Ishikawa (cell line): ENCODE data around the gene KIT.

ENCODE experiments used
- CEBPB ChIP-seq: IDR thresholded peaks from 2 replicates; pipeline ENCODE4 v1.6.1; 2012
- CREB1 ChIP-seq: IDR thresholded peaks from 2 replicates; pipeline ENCODE4 v1.6.1; 2012; ENCODE audit warnings: low read depth
- EGR1 ChIP-seq: IDR thresholded peaks from 2 replicates; pipeline ENCODE4 v1.6.1; 2012
- EP300 ChIP-seq: IDR thresholded peaks from 2 replicates; pipeline ENCODE4 v1.6.1; 2012; ENCODE audit warnings: borderline replicate concordance
- FOXM1 ChIP-seq: IDR thresholded peaks from 2 replicates; pipeline ENCODE4 v1.6.1; 2012; ENCODE audit warnings: low read depth, borderline replicate concordance
- MAX ChIP-seq: IDR thresholded peaks from 2 replicates; pipeline ENCODE4 v1.6.1; 2012
- NFIC ChIP-seq: IDR thresholded peaks from 2 replicates; pipeline ENCODE4 v1.6.1; 2012
- RAD21 ChIP-seq: IDR thresholded peaks from 2 replicates; pipeline ENCODE4 v1.6.1; 2012; ENCODE audit warnings: low read depth
- TAF1 ChIP-seq: IDR thresholded peaks from 2 replicates; pipeline ENCODE4 v1.6.1; 2012; ENCODE audit warnings: low read depth, mild to moderate bottlenecking
- TCF12 ChIP-seq: IDR thresholded peaks from 2 replicates; pipeline ENCODE4 v1.6.1; 2012; ENCODE audit warnings: low read depth
- TEAD4 ChIP-seq: IDR thresholded peaks from 2 replicates; pipeline ENCODE4 v1.6.1; 2012
- USF1 ChIP-seq: IDR thresholded peaks from 2 replicates; pipeline ENCODE4 v1.6.1; 2012
- YY1 ChIP-seq: IDR thresholded peaks from 2 replicates; pipeline ENCODE4 v1.6.1; 2012; ENCODE audit warnings: low read depth
- ZBTB7A ChIP-seq: IDR thresholded peaks from 2 replicates; pipeline ENCODE4 v1.6.1; 2012; ENCODE audit warnings: low read depth
- TF ChIP-seq, protein P1 (sequence below): IDR thresholded peaks from 2 replicates; pipeline ENCODE4 v1.6.1; 2012; ENCODE audit warnings: low read depth, mild to moderate bottlenecking

Gene KIT

DNA sequence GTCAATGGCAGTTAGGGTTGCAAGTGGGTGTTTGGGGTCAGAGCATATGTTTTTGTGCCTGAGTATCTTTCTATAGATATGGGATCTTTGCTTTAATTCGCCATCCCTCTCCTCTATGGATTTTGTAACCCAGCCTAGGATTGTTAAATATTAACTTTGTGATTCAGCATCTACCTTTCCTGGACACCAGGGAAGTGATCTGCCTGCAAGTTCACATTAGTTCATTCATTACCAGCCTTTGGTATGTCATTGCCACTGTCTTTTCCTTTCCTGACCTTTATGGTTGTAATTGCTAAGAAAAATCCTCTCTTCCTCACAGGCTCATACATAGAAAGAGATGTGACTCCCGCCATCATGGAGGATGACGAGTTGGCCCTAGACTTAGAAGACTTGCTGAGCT lies 73.8 kb downstream of the KIT start:
- TF ChIP-seq FOXM1: no peak
- TF ChIP-seq RAD21: no peak
- TF ChIP-seq TAF1: no peak
- no peak for TF ChIP-seq ZBTB7A
- TF ChIP-seq NFIC: no peak
- no peak for TF ChIP-seq CREB1
- TF ChIP-seq CEBPB: no peak
- TF ChIP-seq TEAD4: no peak
- TF ChIP-seq EP300: no peak

GRCh38 chr4:54731976-54732375 lies 74.2 kb downstream of the KIT start:
- no peak for TF ChIP-seq TEAD4
- TF ChIP-seq RAD21: no peak

GRCh38 chr4:54737421-54737820 lies 79.7 kb downstream of the KIT start:
- TF ChIP-seq MAX (no peak), CREB1 (no peak)

DNA sequence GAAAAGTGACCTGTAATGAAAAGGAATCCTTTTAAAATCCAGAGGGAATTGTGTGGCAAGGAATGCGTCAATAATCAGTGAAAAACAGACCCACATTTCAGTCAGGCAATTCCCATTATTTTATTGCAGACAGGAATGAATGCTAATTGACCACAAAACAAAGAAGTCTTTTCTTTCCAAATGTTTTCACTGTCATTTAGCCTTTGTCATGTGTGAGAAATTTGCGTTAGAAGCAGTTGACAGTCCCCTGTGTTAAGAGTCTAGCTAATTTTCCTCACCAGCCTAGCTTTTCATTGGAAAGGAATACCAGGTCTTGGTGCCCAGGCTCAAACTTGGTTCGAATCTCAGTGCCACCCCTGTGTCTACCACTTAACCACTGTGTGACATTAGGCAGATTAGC lies 83.4 kb downstream of the KIT start:
- TF ChIP-seq USF1 (no peak), NFIC (no peak), FOXM1 (no peak), CREB1 (no peak), EP300 (no peak), RAD21 (no peak), ZBTB7A (no peak), EGR1 (no peak), CEBPB (no peak), MAX (no peak), TCF12 (no peak), TEAD4 (no peak), TAF1 (no peak)
- TF ChIP-seq, protein P1, sequence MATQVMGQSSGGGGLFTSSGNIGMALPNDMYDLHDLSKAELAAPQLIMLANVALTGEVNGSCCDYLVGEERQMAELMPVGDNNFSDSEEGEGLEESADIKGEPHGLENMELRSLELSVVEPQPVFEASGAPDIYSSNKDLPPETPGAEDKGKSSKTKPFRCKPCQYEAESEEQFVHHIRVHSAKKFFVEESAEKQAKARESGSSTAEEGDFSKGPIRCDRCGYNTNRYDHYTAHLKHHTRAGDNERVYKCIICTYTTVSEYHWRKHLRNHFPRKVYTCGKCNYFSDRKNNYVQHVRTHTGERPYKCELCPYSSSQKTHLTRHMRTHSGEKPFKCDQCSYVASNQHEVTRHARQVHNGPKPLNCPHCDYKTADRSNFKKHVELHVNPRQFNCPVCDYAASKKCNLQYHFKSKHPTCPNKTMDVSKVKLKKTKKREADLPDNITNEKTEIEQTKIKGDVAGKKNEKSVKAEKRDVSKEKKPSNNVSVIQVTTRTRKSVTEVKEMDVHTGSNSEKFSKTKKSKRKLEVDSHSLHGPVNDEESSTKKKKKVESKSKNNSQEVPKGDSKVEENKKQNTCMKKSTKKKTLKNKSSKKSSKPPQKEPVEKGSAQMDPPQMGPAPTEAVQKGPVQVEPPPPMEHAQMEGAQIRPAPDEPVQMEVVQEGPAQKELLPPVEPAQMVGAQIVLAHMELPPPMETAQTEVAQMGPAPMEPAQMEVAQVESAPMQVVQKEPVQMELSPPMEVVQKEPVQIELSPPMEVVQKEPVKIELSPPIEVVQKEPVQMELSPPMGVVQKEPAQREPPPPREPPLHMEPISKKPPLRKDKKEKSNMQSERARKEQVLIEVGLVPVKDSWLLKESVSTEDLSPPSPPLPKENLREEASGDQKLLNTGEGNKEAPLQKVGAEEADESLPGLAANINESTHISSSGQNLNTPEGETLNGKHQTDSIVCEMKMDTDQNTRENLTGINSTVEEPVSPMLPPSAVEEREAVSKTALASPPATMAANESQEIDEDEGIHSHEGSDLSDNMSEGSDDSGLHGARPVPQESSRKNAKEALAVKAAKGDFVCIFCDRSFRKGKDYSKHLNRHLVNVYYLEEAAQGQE: no peak

GRCh38 chr4:54742636-54743399 lies 85.1 kb downstream of the KIT start:
- TF ChIP-seq NFIC: no peak

DNA sequence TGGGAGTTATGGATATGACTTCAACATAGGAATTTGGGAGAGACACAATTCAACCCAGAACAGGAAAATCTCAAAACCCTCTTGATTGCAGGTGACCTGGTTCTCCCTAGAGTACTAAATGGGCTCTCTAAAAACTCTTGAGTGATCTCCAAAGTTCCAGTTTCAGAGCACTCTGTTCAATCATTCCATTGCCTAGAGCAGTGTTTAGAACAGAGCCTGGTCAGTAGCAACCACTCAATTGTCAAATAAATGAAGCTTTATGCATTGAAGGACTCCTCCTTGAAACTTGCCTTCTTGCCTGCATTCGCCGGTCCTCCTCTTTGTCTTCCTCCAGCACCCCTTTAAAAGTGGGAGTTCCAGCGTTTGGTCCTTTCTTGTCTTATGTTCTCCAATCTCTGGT lies 85.8 kb downstream of the KIT start:
- TF ChIP-seq EGR1: no peak
- TF ChIP-seq CREB1: no peak
- TF ChIP-seq NFIC: no peak
- no peak for TF ChIP-seq EP300
- TF ChIP-seq RAD21: no peak
- TF ChIP-seq USF1: no peak
- no peak for TF ChIP-seq FOXM1
- TF ChIP-seq TCF12: no peak
- TF ChIP-seq YY1: no peak
- no peak for TF ChIP-seq TEAD4

DNA sequence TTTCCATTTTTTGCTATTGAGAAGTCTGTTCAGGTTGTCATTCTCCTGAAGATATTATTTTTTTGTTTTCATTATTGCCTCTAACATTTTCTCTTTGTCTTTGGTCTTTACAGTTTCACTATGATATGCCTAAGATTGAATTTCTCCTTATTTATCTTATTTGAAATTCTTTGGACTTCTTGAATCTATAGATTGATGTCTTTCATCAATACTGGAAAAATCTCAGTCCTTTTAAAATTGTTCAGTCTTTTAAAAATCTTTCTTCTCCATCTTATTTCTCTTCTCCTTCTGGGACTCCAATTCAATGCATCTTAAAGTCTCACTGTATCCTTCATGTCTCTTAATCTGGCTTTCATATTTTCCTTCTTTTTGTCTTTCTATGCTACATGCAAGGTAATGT lies 86.7 kb downstream of the KIT start:
- TF ChIP-seq FOXM1 (no peak), RAD21 (no peak), USF1 (no peak), TAF1 (no peak), MAX (no peak), YY1 (no peak), EGR1 (no peak), TEAD4 (no peak), EP300 (no peak), CREB1 (no peak), NFIC (no peak)
- TF ChIP-seq, protein P1: no peak
